Breast epithelium (tissue), 3 donors: ENCODE measurements around the gene ST8SIA2.

ENCODE experiments used
- POLR2A ChIP-seq: fragments of 450-650 bp; IDR thresholded peaks from one replicate; pipeline ENCODE4 v1.6.1; 2016; ENCODE audit warnings: antibody characterized with exemption, mild to moderate bottlenecking, moderate library complexity
- POLR2AphosphoS5 ChIP-seq, 3 donors: sonication (generic); formaldehyde crosslinking; IDR thresholded peaks; one replicate each; pipeline ENCODE4 v1.6.1; 2017; ENCODE audit warnings: antibody characterized with exemption in 3 of 3
- TF ChIP-seq, protein P1 (sequence below), 3 donors: fragments of 450-650 bp; IDR thresholded peaks; one replicate each; pipeline ENCODE4 v1.5.1; 2016 to 2017; ENCODE audit warnings: antibody characterized with exemption in 3 of 3, mild to moderate bottlenecking in 3 of 3, moderate library complexity in 3 of 3

GRCh38 chr15:92343924-92344643 lies 49.6 kb upstream of the ST8SIA2 start:
- TF ChIP-seq POLR2A = no peak
- TF ChIP-seq, protein P1, sequence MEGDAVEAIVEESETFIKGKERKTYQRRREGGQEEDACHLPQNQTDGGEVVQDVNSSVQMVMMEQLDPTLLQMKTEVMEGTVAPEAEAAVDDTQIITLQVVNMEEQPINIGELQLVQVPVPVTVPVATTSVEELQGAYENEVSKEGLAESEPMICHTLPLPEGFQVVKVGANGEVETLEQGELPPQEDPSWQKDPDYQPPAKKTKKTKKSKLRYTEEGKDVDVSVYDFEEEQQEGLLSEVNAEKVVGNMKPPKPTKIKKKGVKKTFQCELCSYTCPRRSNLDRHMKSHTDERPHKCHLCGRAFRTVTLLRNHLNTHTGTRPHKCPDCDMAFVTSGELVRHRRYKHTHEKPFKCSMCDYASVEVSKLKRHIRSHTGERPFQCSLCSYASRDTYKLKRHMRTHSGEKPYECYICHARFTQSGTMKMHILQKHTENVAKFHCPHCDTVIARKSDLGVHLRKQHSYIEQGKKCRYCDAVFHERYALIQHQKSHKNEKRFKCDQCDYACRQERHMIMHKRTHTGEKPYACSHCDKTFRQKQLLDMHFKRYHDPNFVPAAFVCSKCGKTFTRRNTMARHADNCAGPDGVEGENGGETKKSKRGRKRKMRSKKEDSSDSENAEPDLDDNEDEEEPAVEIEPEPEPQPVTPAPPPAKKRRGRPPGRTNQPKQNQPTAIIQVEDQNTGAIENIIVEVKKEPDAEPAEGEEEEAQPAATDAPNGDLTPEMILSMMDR (IDR thresholded peaks at IDR 0.05) = no peak
- TF ChIP-seq POLR2AphosphoS5 (IDR thresholded peaks at IDR 0.05) = no peak
